ENCODE measurements around the gene GRIN3A.

The GRIN3A gene

GRCh38 chr9:101574731-101575333 lies 163.6 kb downstream of the GRIN3A start:
- no peaks in the 10 kb centered on the region for H3K9me3 ChIP-seq (ENCODE audit: severe bottlenecking)
- no peaks in the 10 kb centered on the region for H3K27me3 ChIP-seq (ENCODE audit: insufficient read depth, low read depth, severe bottlenecking)
- no peak overlapping the region for H3K27ac ChIP-seq
- TF ChIP-seq CTCF (IDR thresholded peaks at IDR 0.05; ENCODE audit: low read depth, low read length): no peak
- no peak overlapping the region for H3K4me3 ChIP-seq (ENCODE audit: low read depth, low read length)
- DNase-seq: no peak
- 0 out of 2 replicates have a peak, but pooled peaks cover 3% of the 10 kb centered on the region for H3K36me3 ChIP-seq

- Histone ChIP-seq H3K27me3 (ENCODE audit: insufficient read depth, low read depth, severe bottlenecking) (no peaks in the 10 kb centered on the region), H3K36me3 (peaks cover 12% of the 10 kb centered on the region), H3K4me3 (ENCODE audit: low read depth, low read length) (no peak overlapping the region), H3K9me3 (ENCODE audit: severe bottlenecking) (no peaks in the 10 kb centered on the region), H3K27ac (no peak overlapping the region)
- no peak for DNase-seq
- no peak for TF ChIP-seq CTCF (IDR thresholded peaks at IDR 0.05; ENCODE audit: low read depth, low read length)
Observed at GRCh38 chr9:101572316-101572715, 166.1 kb downstream of the GRIN3A start.

- no peaks in the 10 kb centered on the region for H3K9me3 ChIP-seq (ENCODE audit: severe bottlenecking)
- peaks cover 16% of the 10 kb centered on the region for H3K36me3 ChIP-seq
- no peak for DNase-seq
- no peaks in the 10 kb centered on the region for H3K27me3 ChIP-seq (ENCODE audit: insufficient read depth, low read depth, severe bottlenecking)
- no peak overlapping the region for H3K27ac ChIP-seq
- no peak for TF ChIP-seq CTCF (IDR thresholded peaks at IDR 0.05; ENCODE audit: low read depth, low read length)
- H3K4me3 ChIP-seq (ENCODE audit: low read depth, low read length): no peak overlapping the region
Observed at GRCh38 chr9:101571114-101571513, 167.3 kb downstream of the GRIN3A start.

GRCh38 chr9:101569741-101570501 lies 168.5 kb downstream of the GRIN3A start:
- Histone ChIP-seq H3K27ac (no peak overlapping the region), H3K36me3 (peaks cover 26% of the 10 kb centered on the region), H3K27me3 (ENCODE audit: insufficient read depth, low read depth, severe bottlenecking) (no peaks in the 10 kb centered on the region), H3K4me3 (ENCODE audit: low read depth, low read length) (no peak overlapping the region), H3K9me3 (ENCODE audit: severe bottlenecking) (no peaks in the 10 kb centered on the region)
- TF ChIP-seq CTCF (IDR thresholded peaks at IDR 0.05; ENCODE audit: low read depth, low read length): no peak
- no peak for DNase-seq

GRCh38 chr9:101567725-101568350 lies 170.6 kb downstream of the GRIN3A start:
- Histone ChIP-seq H3K36me3 (peaks cover 43% of the 10 kb centered on the region), H3K4me3 (ENCODE audit: low read depth, low read length) (no peak overlapping the region), H3K27ac (no peak overlapping the region), H3K27me3 (ENCODE audit: insufficient read depth, low read depth, severe bottlenecking) (no peaks in the 10 kb centered on the region), H3K9me3 (ENCODE audit: severe bottlenecking) (no peaks in the 10 kb centered on the region)
- DNase-seq: no peak
- TF ChIP-seq CTCF (IDR thresholded peaks at IDR 0.05; ENCODE audit: low read depth, low read length): no peak

Data from WERI-Rb-1 (cell line).